ENCODE measurements around the gene STN1. TPM values are rescaled to one million over a fixed set of nuclear protein-coding genes. Genes with fewer than 3 reads are reported as not detected.

STN1 gene
- total and polyA plus RNA-seq, 2 of the 4 experiments (the other 2 are of a cell fraction) = 17.8 to 32.3 TPM

DNA sequence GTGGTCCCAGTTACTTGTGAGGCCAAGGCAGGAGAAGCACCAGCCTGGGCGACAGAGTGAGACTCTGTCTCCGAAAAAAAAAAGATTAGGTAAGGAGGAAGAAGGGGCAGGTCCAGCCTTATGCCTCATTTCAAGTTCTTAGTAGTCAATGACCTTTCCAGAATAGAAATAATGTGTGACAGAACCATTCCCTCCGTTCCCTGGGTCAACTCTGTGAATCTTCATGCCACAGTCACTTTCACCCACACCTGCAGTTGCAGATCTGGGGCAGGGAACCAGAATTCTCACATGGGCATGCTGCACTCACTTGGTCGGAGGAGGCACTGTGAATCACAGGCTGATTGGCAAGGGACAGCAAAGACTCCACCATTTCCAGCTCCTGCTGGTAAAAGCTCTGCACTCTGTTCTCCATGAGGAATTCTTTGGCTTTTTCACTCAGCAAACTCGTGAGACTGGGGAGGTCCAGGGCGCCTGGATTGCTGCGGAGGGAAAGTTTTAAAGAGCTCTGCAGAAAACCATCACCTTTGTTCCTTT is 20.7 kb downstream of the STN1 start:
- DNase-seq (no peak), ATAC-seq (ENCODE audit: low read depth) (no peak)
- no peak overlapping the region for H2BK5ac ChIP-seq (ENCODE audit: low read depth, low read length, poor library complexity, severe bottlenecking)
- H2AK5ac ChIP-seq (ENCODE audit: low read depth, low read length) = no peak overlapping the region
- no peaks in the 10 kb centered on the region for H3K27me3 ChIP-seq (ENCODE audit: control insufficient read depth, insufficient read depth, low read length)
- no peak overlapping the region for H2BK120ac ChIP-seq (ENCODE audit: low read depth, low read length)
- no peak overlapping the region for H4K5ac ChIP-seq (ENCODE audit: low read depth, low read length)
- H3K9ac ChIP-seq (ENCODE audit: low read depth, low read length) = no peak overlapping the region
- no peak overlapping the region for H3K18ac ChIP-seq (ENCODE audit: low read depth, low read length)
- H3K79me1 ChIP-seq (ENCODE audit: low read depth in 1 of 2, low read length in 2 of 2) = peaks cover 0 to 14% of the 10 kb centered on the region in 2 experiments; a peak in 1 of 4 replicates
- 100% methylated on average over 1 of the region's 7 CpGs; no CpG with 5 or more reads in 1 of the 2 experiments for WGBS, 2 experiments (ENCODE audit: extremely low coverage in 2 of 2, insufficient read length in 1 of 2)
- peaks cover 19% of the 10 kb centered on the region for H3K4me1 ChIP-seq (ENCODE audit: control insufficient read depth, insufficient read depth, low read length)
- H2BK20ac ChIP-seq (ENCODE audit: low read depth, low read length) = no peak overlapping the region; the same call in 1 of the 2 replicates
- H3K9me3 ChIP-seq (ENCODE audit: control insufficient read depth, insufficient read depth, low read length) = no peaks in the 10 kb centered on the region
- TF ChIP-seq BHLHE40 (IDR thresholded peaks at IDR 0.05; ENCODE audit: low read depth, low read length) (no peak), MAFK (IDR thresholded peaks at IDR 0.05; ENCODE audit: low read depth, low read length) (no peak), RCOR1 (IDR thresholded peaks at IDR 0.05; ENCODE audit: insufficient replicate concordance, low read length) (no peak), NFE2L2 (IDR thresholded peaks at IDR 0.05; ENCODE audit: low read depth, low read length) (no peak), POLR2A (IDR thresholded peaks at IDR 0.05; ENCODE audit: low read depth, low read length) (no peak), CHD1 (IDR thresholded peaks at IDR 0.05; ENCODE audit: low read depth, low read length) (no peak), CEBPB (IDR thresholded peaks at IDR 0.05; ENCODE audit: low read depth, low read length) (no peak), MXI1 (IDR thresholded peaks at IDR 0.05; ENCODE audit: borderline replicate concordance, low read depth, low read length) (no peak), RAD21 (IDR thresholded peaks at IDR 0.05; ENCODE audit: low read length) (no peak), FOS (IDR thresholded peaks at IDR 0.05; ENCODE audit: low read depth, low read length) (no peak), RFX5 (IDR thresholded peaks at IDR 0.05; ENCODE audit: low read depth, low read length) (no peak), MAZ (IDR thresholded peaks at IDR 0.05; ENCODE audit: borderline replicate concordance, low read depth, low read length) (no peak)
- TF ChIP-seq, protein P1, sequence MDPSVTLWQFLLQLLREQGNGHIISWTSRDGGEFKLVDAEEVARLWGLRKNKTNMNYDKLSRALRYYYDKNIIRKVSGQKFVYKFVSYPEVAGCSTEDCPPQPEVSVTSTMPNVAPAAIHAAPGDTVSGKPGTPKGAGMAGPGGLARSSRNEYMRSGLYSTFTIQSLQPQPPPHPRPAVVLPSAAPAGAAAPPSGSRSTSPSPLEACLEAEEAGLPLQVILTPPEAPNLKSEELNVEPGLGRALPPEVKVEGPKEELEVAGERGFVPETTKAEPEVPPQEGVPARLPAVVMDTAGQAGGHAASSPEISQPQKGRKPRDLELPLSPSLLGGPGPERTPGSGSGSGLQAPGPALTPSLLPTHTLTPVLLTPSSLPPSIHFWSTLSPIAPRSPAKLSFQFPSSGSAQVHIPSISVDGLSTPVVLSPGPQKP (IDR thresholded peaks at IDR 0.05; ENCODE audit: borderline replicate concordance, low read depth, low read length) = no peak
- TF ChIP-seq, protein P2, sequence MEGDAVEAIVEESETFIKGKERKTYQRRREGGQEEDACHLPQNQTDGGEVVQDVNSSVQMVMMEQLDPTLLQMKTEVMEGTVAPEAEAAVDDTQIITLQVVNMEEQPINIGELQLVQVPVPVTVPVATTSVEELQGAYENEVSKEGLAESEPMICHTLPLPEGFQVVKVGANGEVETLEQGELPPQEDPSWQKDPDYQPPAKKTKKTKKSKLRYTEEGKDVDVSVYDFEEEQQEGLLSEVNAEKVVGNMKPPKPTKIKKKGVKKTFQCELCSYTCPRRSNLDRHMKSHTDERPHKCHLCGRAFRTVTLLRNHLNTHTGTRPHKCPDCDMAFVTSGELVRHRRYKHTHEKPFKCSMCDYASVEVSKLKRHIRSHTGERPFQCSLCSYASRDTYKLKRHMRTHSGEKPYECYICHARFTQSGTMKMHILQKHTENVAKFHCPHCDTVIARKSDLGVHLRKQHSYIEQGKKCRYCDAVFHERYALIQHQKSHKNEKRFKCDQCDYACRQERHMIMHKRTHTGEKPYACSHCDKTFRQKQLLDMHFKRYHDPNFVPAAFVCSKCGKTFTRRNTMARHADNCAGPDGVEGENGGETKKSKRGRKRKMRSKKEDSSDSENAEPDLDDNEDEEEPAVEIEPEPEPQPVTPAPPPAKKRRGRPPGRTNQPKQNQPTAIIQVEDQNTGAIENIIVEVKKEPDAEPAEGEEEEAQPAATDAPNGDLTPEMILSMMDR (conservative IDR thresholded peaks at IDR 0.05; ENCODE audit: low read depth, low read length) = no peak
- TF ChIP-seq, protein P3, sequence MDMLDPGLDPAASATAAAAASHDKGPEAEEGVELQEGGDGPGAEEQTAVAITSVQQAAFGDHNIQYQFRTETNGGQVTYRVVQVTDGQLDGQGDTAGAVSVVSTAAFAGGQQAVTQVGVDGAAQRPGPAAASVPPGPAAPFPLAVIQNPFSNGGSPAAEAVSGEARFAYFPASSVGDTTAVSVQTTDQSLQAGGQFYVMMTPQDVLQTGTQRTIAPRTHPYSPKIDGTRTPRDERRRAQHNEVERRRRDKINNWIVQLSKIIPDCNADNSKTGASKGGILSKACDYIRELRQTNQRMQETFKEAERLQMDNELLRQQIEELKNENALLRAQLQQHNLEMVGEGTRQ (IDR thresholded peaks at IDR 0.05; ENCODE audit: low read depth, low read length) = no peak
- H3K27ac ChIP-seq (ENCODE audit: insufficient read depth, low read length) = no peak overlapping the region
- no peak overlapping the region for H3K4me3 ChIP-seq (ENCODE audit: insufficient read depth, low read depth, low read length)
- H3K14ac ChIP-seq (replicated peaks; ENCODE audit: low read depth, low read length) = no peak overlapping the region
- H2AFZ ChIP-seq (replicated peaks; ENCODE audit: low read length, poor library complexity) = no peak overlapping the region
- H3K4ac ChIP-seq (ENCODE audit: low read depth, low read length) = peak overlapping the region; percentile 15; the same call in 1 of the 2 replicates
- H3K56ac ChIP-seq (ENCODE audit: extremely low read depth, insufficient read depth, low read length) = no peak overlapping the region
- no peaks in the 10 kb centered on the region for H4K20me1 ChIP-seq (ENCODE audit: insufficient read depth, low read length)
- H3K36me3 ChIP-seq (ENCODE audit: control insufficient read depth, insufficient read depth, low read length) = peaks cover 12% of the 10 kb centered on the region; the same call in 1 of the 2 replicates
- in situ Hi-C loops (cut with MboI; ENCODE audit: low sequenced_read_pairs) (no loop called here), intact Hi-C loops (cut with micrococcal nuclease) (no loop called here), dilution Hi-C loops (cut with HindIII; ENCODE audit: low sequenced_read_pairs, unreplicated experiment) (no loop called here)
- no TSS peak for BruUV-seq (replicated peaks)
- ChIA-PET CTCF (interaction anchor here (1.3 kb wide), 1 partner anchor 9 kb away, joined by 4 read pairs; no protein-coding TSS in a partner anchor), POLR2A (ENCODE audit: unreplicated experiment) (no interaction called here)
- H4K91ac ChIP-seq (ENCODE audit: insufficient read depth, low read depth, low read length) = no peak overlapping the region
- H2BK15ac ChIP-seq (ENCODE audit: low read depth, low read length) = no peak overlapping the region
- H4K8ac ChIP-seq (ENCODE audit: low read depth in 2 of 2, low read length in 2 of 2) = no peak overlapping the region
- no peak overlapping the region for H2AK9ac ChIP-seq (replicated peaks; ENCODE audit: low read depth, low read length, poor library complexity)
- H3K4me2 ChIP-seq (ENCODE audit: low read depth, low read length) = no peak overlapping the region
- H3K23ac ChIP-seq (ENCODE audit: low read depth, low read length) = no peak overlapping the region
- H3K9me1 ChIP-seq (ENCODE audit: insufficient read depth, low read length) = peaks cover 7% of the 10 kb centered on the region

Data from IMR-90 (cell line).